ENCODE measurements around the gene MSRB3.
"Not testable (repeated sequence)": the region's sequence is repeated elsewhere in the genome, so short reads cannot be mapped to it uniquely, and the experiment has no call there.

Gene MSRB3

DNA sequence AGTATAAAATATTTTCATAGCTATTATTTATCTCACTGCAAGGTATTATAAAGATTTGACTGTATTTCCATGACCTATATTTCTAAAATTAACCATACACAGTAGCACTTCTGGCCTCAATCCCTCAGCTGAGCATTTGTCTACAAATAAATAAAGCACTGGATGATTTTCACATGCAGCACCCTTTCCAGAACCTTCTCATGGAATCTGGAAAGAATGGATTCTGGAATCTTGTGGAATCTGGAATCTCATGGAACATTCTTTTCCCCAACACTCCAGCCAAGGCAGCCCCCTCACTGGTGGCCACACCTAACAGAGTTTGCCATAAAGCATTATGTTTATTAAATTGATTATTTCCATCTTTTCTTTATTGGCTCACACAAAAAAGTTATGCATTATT is 199.2 kb downstream of the MSRB3 start:
- Histone ChIP-seq H3K27ac (ENCODE audit: low read length) (no peak overlapping the region), H2AFZ (ENCODE audit: low read depth, low read length) (no peak overlapping the region), H3K79me2 (ENCODE audit: low read length) (no peaks in the 10 kb centered on the region), H3K4me2 (ENCODE audit: low read length) (no peak overlapping the region), H3K9ac (ENCODE audit: low read length) (no peak overlapping the region), H3K4me3 (ENCODE audit: low read length) (no peak overlapping the region), H3K27me3 (ENCODE audit: low read depth, low read length) (no peaks in the 10 kb centered on the region), H3K36me3 (replicated peaks; ENCODE audit: low read depth, low read length) (no peaks in the 10 kb centered on the region), H3K9me3 (ENCODE audit: insufficient read depth, low read length) (no peaks in the 10 kb centered on the region), H4K20me1 (ENCODE audit: insufficient read depth, low read length) (no peaks in the 10 kb centered on the region), H3K4me1 (ENCODE audit: low read length) (no peaks in the 10 kb centered on the region)
- TF ChIP-seq, protein P1, sequence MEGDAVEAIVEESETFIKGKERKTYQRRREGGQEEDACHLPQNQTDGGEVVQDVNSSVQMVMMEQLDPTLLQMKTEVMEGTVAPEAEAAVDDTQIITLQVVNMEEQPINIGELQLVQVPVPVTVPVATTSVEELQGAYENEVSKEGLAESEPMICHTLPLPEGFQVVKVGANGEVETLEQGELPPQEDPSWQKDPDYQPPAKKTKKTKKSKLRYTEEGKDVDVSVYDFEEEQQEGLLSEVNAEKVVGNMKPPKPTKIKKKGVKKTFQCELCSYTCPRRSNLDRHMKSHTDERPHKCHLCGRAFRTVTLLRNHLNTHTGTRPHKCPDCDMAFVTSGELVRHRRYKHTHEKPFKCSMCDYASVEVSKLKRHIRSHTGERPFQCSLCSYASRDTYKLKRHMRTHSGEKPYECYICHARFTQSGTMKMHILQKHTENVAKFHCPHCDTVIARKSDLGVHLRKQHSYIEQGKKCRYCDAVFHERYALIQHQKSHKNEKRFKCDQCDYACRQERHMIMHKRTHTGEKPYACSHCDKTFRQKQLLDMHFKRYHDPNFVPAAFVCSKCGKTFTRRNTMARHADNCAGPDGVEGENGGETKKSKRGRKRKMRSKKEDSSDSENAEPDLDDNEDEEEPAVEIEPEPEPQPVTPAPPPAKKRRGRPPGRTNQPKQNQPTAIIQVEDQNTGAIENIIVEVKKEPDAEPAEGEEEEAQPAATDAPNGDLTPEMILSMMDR (IDR thresholded peaks at IDR 0.05; ENCODE audit: low read depth, low read length), result no peak
- TF ChIP-seq EZH2phosphoT487 (IDR thresholded peaks at IDR 0.05; ENCODE audit: low read depth), result no peak

DNA sequence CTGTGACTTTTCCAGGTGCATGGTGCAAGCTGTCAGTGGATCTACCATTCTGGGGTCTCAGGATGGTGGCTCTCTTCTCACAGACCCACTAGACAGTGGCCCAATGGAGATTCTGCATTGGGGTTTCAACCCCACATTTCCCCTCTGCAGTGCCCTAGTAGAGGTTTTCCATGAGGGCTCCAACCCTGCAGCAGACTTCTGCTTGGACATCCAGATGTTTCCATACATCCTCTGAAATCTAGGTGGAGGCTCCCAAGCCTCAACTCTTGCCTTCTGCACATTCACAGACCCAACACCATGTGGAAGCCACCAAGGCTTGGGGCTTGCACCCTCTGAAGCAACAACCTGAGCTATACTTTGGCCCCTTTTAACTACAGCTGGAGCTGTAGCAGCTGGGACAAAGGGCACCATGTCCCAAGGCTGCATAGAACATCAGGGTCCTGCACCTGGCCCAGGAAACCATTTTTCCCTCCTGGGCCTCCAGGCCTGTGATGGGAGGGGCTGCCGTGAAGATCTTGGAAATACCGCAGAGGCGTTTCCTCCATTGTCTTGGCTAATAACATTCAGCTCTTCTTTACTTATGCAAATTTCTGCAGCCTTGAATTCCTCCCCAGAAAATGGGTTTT is 205.5 kb downstream of the MSRB3 start:
- not testable (repeated sequence) for H3K4me2 ChIP-seq (ENCODE audit: low read length); H2AFZ ChIP-seq (ENCODE audit: low read depth, low read length); H3K9me3 ChIP-seq (ENCODE audit: insufficient read depth, low read length); H3K36me3 ChIP-seq (replicated peaks; ENCODE audit: low read depth, low read length); H3K27me3 ChIP-seq (ENCODE audit: low read depth, low read length); H3K27ac ChIP-seq (ENCODE audit: low read length); H4K20me1 ChIP-seq (ENCODE audit: insufficient read depth, low read length); H3K4me3 ChIP-seq (ENCODE audit: low read length); H3K9ac ChIP-seq (ENCODE audit: low read length); H3K79me2 ChIP-seq (ENCODE audit: low read length); H3K4me1 ChIP-seq (ENCODE audit: low read length)

DNA sequence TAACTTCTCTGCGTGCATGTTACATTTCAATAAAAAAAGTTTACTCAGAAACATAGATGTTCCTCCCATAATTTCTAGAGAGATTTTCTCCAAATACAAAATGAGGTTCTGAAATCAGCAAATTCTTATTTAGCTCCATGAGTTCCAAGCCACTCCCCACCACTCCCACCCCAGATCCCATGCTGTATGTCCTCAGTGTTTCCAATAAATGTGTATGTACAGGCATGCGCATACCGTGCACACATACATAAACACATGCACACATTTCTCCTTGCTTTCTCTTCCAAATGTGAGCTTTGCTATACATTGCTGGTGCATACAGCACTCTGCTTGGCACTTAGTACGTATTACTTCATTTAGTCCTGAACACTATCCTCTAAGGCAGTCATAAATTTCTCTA is 209.7 kb downstream of the MSRB3 start:
- H3K9me3 ChIP-seq (ENCODE audit: insufficient read depth, low read length), result no peaks in the 10 kb centered on the region
- no peak overlapping the region for H3K27ac ChIP-seq (ENCODE audit: low read length)
- H3K4me3 ChIP-seq (ENCODE audit: low read length), result no peak overlapping the region
- no peak overlapping the region for H3K4me2 ChIP-seq (ENCODE audit: low read length)
- H2AFZ ChIP-seq (ENCODE audit: low read depth, low read length), result no peak overlapping the region
- no peaks in the 10 kb centered on the region for H3K27me3 ChIP-seq (ENCODE audit: low read depth, low read length)
- H3K4me1 ChIP-seq (ENCODE audit: low read length), result no peaks in the 10 kb centered on the region
- no peak for TF ChIP-seq EZH2phosphoT487 (IDR thresholded peaks at IDR 0.05; ENCODE audit: low read depth)
- no peak overlapping the region for H3K9ac ChIP-seq (ENCODE audit: low read length)
- no peaks in the 10 kb centered on the region for H3K36me3 ChIP-seq (replicated peaks; ENCODE audit: low read depth, low read length)
- H3K79me2 ChIP-seq (ENCODE audit: low read length), result no peaks in the 10 kb centered on the region
- no peaks in the 10 kb centered on the region for H4K20me1 ChIP-seq (ENCODE audit: insufficient read depth, low read length)

DNA sequence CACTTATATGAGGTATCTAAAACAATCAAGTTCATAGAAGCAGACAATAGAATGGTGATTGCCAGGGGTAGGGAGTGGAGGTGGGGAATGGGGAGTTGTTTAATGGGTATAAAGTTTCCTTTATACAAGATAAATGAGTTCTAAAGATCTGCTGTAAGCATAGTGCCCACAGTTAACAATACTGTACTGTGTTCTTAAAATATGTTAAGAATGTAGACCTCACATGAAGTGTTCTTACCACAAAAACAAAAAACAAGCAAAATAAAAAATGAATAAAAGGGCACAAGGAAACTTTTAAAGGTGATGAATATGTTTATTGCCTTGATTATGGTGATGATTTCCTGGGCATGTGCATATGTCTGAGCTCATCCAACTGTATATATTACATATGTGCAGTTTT is 211.8 kb downstream of the MSRB3 start:
- Histone ChIP-seq H3K4me3 (ENCODE audit: low read length) (no peak overlapping the region), H3K9me3 (ENCODE audit: insufficient read depth, low read length) (no peaks in the 10 kb centered on the region), H3K9ac (ENCODE audit: low read length) (no peak overlapping the region), H4K20me1 (ENCODE audit: insufficient read depth, low read length) (no peaks in the 10 kb centered on the region), H3K27ac (ENCODE audit: low read length) (no peak overlapping the region), H3K27me3 (ENCODE audit: low read depth, low read length) (no peaks in the 10 kb centered on the region), H2AFZ (ENCODE audit: low read depth, low read length) (no peak overlapping the region), H3K4me1 (ENCODE audit: low read length) (no peaks in the 10 kb centered on the region), H3K36me3 (replicated peaks; ENCODE audit: low read depth, low read length) (no peaks in the 10 kb centered on the region), H3K79me2 (ENCODE audit: low read length) (no peaks in the 10 kb centered on the region), H3K4me2 (ENCODE audit: low read length) (no peak overlapping the region)
- TF ChIP-seq, protein P1 (IDR thresholded peaks at IDR 0.05; ENCODE audit: low read depth, low read length), result no peak
- TF ChIP-seq EZH2phosphoT487 (IDR thresholded peaks at IDR 0.05; ENCODE audit: low read depth), result no peak

DNA sequence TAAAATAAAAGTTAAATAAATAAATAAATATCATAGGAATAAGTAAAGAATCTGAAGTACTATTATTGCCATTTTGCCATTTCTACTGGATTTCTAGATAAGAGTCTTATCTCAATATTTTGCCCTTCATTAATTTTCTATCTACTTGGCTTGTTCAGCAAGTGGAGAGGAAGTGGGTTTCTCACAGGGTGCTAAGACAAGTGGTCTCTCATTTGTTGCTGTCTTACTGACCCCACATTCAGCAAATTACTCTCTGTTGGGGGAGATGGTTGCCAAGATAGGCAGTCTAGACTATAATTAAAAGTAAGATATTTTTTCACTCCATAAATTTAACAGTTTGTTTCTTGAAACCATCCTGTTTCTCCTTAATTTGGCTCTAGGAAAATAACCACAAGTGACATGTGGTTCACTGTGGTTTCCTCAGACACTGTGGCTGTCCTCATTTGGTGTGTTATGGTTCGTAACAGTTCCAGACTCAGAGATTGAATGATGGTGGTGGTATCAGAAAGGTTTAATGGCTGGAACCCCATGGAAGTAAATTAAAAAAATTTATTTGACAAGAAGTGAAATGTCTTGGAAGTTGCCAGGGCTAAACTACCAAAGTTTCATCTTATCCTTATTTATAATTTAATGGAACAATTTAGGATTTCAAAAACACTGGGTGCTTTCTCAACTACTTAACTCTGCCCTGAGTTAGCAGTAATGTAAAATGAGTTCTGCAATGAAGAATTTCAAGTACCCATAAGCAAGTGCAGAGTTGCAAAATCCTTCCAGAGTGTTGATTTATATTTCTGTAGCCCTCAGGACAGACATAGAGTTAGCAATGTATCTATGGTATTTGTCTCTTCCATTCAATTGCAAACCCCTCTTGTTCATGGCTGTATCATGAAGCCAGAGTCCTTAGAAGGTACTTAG is 214.8 kb downstream of the MSRB3 start:
- H2AFZ ChIP-seq (ENCODE audit: low read depth, low read length), result no peak overlapping the region
- TF ChIP-seq, protein P1 (IDR thresholded peaks at IDR 0.05; ENCODE audit: low read depth, low read length), result no peak
- no peak for TF ChIP-seq EZH2phosphoT487 (IDR thresholded peaks at IDR 0.05; ENCODE audit: low read depth)
- H3K4me3 ChIP-seq (ENCODE audit: low read length), result no peak overlapping the region
- no peak overlapping the region for H3K9ac ChIP-seq (ENCODE audit: low read length)
- no peaks in the 10 kb centered on the region for H3K9me3 ChIP-seq (ENCODE audit: insufficient read depth, low read length)
- H3K36me3 ChIP-seq (replicated peaks; ENCODE audit: low read depth, low read length), result no peaks in the 10 kb centered on the region
- no peaks in the 10 kb centered on the region for H4K20me1 ChIP-seq (ENCODE audit: insufficient read depth, low read length)
- H3K27me3 ChIP-seq (ENCODE audit: low read depth, low read length), result no peaks in the 10 kb centered on the region; the same call in 1 of the 2 replicates
- no peaks in the 10 kb centered on the region for H3K79me2 ChIP-seq (ENCODE audit: low read length)
- H3K4me2 ChIP-seq (ENCODE audit: low read length), result no peak overlapping the region
- no peaks in the 10 kb centered on the region for H3K4me1 ChIP-seq (ENCODE audit: low read length)
- no peak overlapping the region for H3K27ac ChIP-seq (ENCODE audit: low read length)
